ENCODE measurements around the gene MYOM1. TPM values are rescaled to one million over a fixed set of nuclear protein-coding genes. Genes with fewer than 3 reads are reported as not detected.

The MYOM1 gene
- total and polyA plus RNA-seq, 7 donors, result 54.8 to 842 (median 388) TPM

- 32 to 39% (median 37%) methylated on average over 16 of the region's 16 CpGs for WGBS, 3 donors
- H3K4me3 ChIP-seq, result no peak overlapping the region
- peaks cover 0 to 91% of the 10 kb centered on the region in 2 donors for H3K36me3 ChIP-seq (ENCODE audit: insufficient read depth in 1 of 2, low read depth in 1 of 2)
- peak; percentile 52 to 71 (median 70) for ATAC-seq
- intact Hi-C loops (cut with DNase I), result no loop called here
- peak; percentile 80 to 84 for DNase-seq
- H3K4me1 ChIP-seq, result peaks cover 11% of the 10 kb centered on the region
- H3K27me3 ChIP-seq (ENCODE audit: insufficient read depth in 3 of 3, low read length in 2 of 3), result no peaks in the 10 kb centered on the region
- peak; percentile 69 for TF ChIP-seq CTCF (IDR thresholded peaks at IDR 0.05)
- H3K27ac ChIP-seq, result no peak overlapping the region
- no peaks in the 10 kb centered on the region for H3K9me3 ChIP-seq
These were observed 90.5 kb downstream of the MYOM1 start for GRCh38 chr18:3129053-3129864.

- Histone ChIP-seq H3K27me3 (ENCODE audit: insufficient read depth in 3 of 3, low read length in 2 of 3) (no peaks in the 10 kb centered on the region), H3K36me3 (ENCODE audit: insufficient read depth in 1 of 2, low read depth in 1 of 2) (peaks cover 0 to 89% of the 10 kb centered on the region in 2 donors), H3K27ac (no peak overlapping the region), H3K9me3 (no peaks in the 10 kb centered on the region), H3K4me1 (no peaks in the 10 kb centered on the region), H3K4me3 (no peak overlapping the region)
- DNase-seq, result no peak
- 83 to 90% (median 84%) methylated on average over 9 of the region's 9 CpGs for WGBS, 3 donors
- no peak for TF ChIP-seq CTCF (IDR thresholded peaks at IDR 0.05)
- ATAC-seq, result peak; percentile 28 to 74 (median 54)
- intact Hi-C loops (cut with DNase I), result no loop called here
These were observed 93.2 kb downstream of the MYOM1 start for GRCh38 chr18:3126457-3127097.

- H3K4me1 ChIP-seq, result no peaks in the 10 kb centered on the region
- DNase-seq (no peak), ATAC-seq (no peak)
- intact Hi-C loops (cut with DNase I), result no loop called here
- H3K36me3 ChIP-seq (ENCODE audit: insufficient read depth in 1 of 2, low read depth in 1 of 2), result peaks cover under 1 to 87% of the 10 kb centered on the region in 2 donors
- no peak overlapping the region for H3K4me3 ChIP-seq
- no peak for TF ChIP-seq CTCF (IDR thresholded peaks at IDR 0.05)
- H3K27me3 ChIP-seq (ENCODE audit: insufficient read depth in 3 of 3, low read length in 2 of 3), result no peaks in the 10 kb centered on the region
- H3K27ac ChIP-seq, result no peak overlapping the region
- WGBS, 3 donors, result 93 to 99% (median 98%) methylated on average over 1 of the region's 1 CpG
- H3K9me3 ChIP-seq, result no peaks in the 10 kb centered on the region
These were observed 94.9 kb downstream of the MYOM1 start for GRCh38 chr18:3124822-3125221.

- no peak overlapping the region for H3K27ac ChIP-seq
- TF ChIP-seq CTCF (IDR thresholded peaks at IDR 0.05), result no peak
- H3K27me3 ChIP-seq (ENCODE audit: insufficient read depth in 3 of 3, low read length in 2 of 3), result no peaks in the 10 kb centered on the region
- DNase-seq, result no peak
- intact Hi-C loops (cut with DNase I), result no loop called here
- peaks cover 2 to 87% of the 10 kb centered on the region in 2 donors for H3K36me3 ChIP-seq (ENCODE audit: insufficient read depth in 1 of 2, low read depth in 1 of 2)
- 90 to 94% (median 93%) methylated on average over 5 of the region's 5 CpGs for WGBS, 3 donors
- no peaks in the 10 kb centered on the region for H3K4me1 ChIP-seq
- no peak overlapping the region for H3K4me3 ChIP-seq
- no peak for ATAC-seq
- no peaks in the 10 kb centered on the region for H3K9me3 ChIP-seq
These were observed 96.9 kb downstream of the MYOM1 start for GRCh38 chr18:3122851-3123250.
